ENCODE results near the gene TBR1.

The TBR1 gene

DNA sequence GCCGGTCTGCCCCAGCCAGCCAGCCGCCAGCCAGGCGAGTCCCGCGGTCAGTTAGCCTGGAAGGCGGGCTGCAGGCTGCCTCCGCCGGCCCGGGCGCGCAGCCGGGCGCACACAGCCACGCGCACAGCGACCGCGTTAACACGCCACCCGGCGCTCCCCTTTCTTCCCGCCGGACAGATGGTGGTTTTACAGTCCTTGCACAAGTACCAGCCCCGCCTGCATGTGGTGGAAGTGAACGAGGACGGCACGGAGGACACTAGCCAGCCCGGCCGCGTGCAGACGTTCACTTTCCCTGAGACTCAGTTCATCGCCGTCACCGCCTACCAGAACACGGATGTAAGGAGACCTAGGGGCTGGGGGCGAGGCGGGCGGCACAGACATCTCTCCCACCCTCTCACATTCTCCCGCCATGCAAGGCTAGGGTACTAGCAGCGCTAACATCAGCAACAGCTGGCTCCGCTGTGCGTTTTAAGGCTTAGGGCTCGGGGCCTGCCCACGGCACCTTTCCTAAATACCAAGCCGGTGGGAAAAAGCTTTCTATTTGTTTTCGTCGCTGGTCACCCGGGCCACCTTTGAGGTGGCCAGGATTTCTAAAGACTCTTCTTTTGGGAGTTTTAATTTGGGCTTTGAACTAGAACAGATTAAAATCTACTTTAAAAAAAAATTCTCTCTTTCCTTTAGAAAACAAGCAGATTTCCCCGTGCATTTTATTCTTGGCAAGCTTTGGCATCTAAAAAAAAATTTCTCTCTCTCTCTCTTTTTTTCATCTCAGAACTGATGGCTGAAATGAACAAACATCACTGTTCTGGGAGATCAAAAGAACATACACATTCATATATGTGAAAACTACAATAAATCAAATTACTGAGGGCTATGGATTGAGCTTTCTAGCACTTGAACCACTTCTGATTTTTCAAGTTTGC, 2.9 kb downstream of the TBR1 start:
- H3K27ac ChIP-seq (ENCODE audit: extremely low read depth, low read depth, low read length): no peak overlapping the region
- H3K4me1 ChIP-seq (ENCODE audit: control insufficient read depth, insufficient read depth, low read length): no peaks in the 10 kb centered on the region
- ChIA-PET POLR2A (no interaction called here), CTCF (no interaction called here)
- H3K9me3 ChIP-seq (ENCODE audit: control insufficient read depth, insufficient read depth, low read depth, low read length): no peaks in the 10 kb centered on the region
- TF ChIP-seq ZNF548 (tag by site-specific recombination; IDR thresholded peaks at IDR 0.05): no peak
- TF ChIP-seq ZNF37A (tag by site-specific recombination; IDR thresholded peaks at IDR 0.05): no peak
- TF ChIP-seq ZNF302 (tag by site-specific recombination; IDR thresholded peaks at IDR 0.05; ENCODE audit: low read depth): no peak
- TF ChIP-seq ZNF16 (tag by site-specific recombination; IDR thresholded peaks at IDR 0.05; ENCODE audit: low read depth): no peak
- TF ChIP-seq ZNF311 (tag by site-specific recombination; IDR thresholded peaks at IDR 0.05; ENCODE audit: borderline replicate concordance): no peak
- TF ChIP-seq HOXA7 (CRISPR knock-in tag; IDR thresholded peaks at IDR 0.05; ENCODE audit: borderline replicate concordance): no peak
- TF ChIP-seq ZFP69B (tag by site-specific recombination; IDR thresholded peaks at IDR 0.05): no peak
- no peak for TF ChIP-seq ZNF785 (tag by site-specific recombination; IDR thresholded peaks at IDR 0.05)
- no peak for TF ChIP-seq ZNF404 (tag by site-specific recombination; IDR thresholded peaks at IDR 0.05)
- TF ChIP-seq SALL2 (tag by site-specific recombination; IDR thresholded peaks at IDR 0.05; ENCODE audit: borderline replicate concordance): no peak
- no peak for TF ChIP-seq KLF1 (tag by site-specific recombination; IDR thresholded peaks at IDR 0.05)
- no peak for TF ChIP-seq ZNF2 (tag by site-specific recombination; IDR thresholded peaks at IDR 0.05)
- TF ChIP-seq ZNF658 (tag by site-specific recombination; IDR thresholded peaks at IDR 0.05): no peak
- no peak for TF ChIP-seq ZNF792 (tag by site-specific recombination; IDR thresholded peaks at IDR 0.05)
- no peak for TF ChIP-seq KLF16 (tag by site-specific recombination; IDR thresholded peaks at IDR 0.05)
- TF ChIP-seq ZNF221 (tag by site-specific recombination; IDR thresholded peaks at IDR 0.05; ENCODE audit: borderline replicate concordance): no peak
- no peak for TF ChIP-seq SCRT1 (tag by site-specific recombination; IDR thresholded peaks at IDR 0.05; ENCODE audit: borderline replicate concordance)
- no peak for TF ChIP-seq SP3 (tag by site-specific recombination; IDR thresholded peaks at IDR 0.05)
- H3K4me3 ChIP-seq (ENCODE audit: low read depth, low read length): no peak overlapping the region
- H3K36me3 ChIP-seq (ENCODE audit: control insufficient read depth in 2 of 2, insufficient read depth in 1 of 2, low read length in 2 of 2): no peaks in the 10 kb centered on the region

DNA sequence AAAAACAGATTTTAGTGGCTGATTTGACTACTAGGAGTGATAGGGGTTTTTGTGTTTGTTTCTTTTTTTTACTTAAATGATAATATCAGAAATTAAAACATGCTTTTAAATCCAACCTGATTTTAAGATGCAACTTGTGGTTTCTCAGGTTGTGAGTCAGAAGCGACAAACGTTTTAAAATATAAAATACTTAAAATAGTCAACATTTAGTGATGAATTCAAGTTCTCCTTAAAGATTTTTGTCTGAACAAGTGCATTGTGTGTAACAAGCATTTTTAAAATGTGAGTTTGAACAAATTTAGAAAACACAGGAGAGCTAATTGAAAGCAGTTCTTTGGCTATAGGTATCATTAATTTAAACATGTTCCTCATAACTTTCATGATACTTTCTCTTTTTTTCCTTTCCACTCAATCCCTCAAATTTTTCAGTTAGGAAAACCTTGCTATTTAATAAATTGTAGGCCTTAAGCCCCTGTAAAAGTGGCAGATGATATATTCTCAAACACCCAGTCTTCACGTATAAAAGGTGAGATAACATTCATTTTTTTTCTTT, 3.6 kb downstream of the TBR1 start:
- no peak overlapping the region for H3K27ac ChIP-seq (ENCODE audit: extremely low read depth, low read depth, low read length)
- CTCF ChIA-PET: interaction anchor here (0.7 to 1.1 kb wide), 2 partner anchors 37 to 714 kb away, joined by 3 to 4 read pairs; no protein-coding TSS in a partner anchor
- H3K4me1 ChIP-seq (ENCODE audit: control insufficient read depth, insufficient read depth, low read length): no peaks in the 10 kb centered on the region
- POLR2A ChIA-PET: interaction anchor here (0.6 kb wide), 1 partner anchor 118 kb away, joined by 6 read pairs; no protein-coding TSS in a partner anchor
- H3K36me3 ChIP-seq (ENCODE audit: control insufficient read depth in 2 of 2, insufficient read depth in 1 of 2, low read length in 2 of 2): no peaks in the 10 kb centered on the region
- no peaks in the 10 kb centered on the region for H3K9me3 ChIP-seq (ENCODE audit: control insufficient read depth, insufficient read depth, low read depth, low read length)
- no peak for TF ChIP-seq ZXDB (tag by site-specific recombination; IDR thresholded peaks at IDR 0.05)
- H3K4me3 ChIP-seq (ENCODE audit: low read depth, low read length): no peak overlapping the region

DNA sequence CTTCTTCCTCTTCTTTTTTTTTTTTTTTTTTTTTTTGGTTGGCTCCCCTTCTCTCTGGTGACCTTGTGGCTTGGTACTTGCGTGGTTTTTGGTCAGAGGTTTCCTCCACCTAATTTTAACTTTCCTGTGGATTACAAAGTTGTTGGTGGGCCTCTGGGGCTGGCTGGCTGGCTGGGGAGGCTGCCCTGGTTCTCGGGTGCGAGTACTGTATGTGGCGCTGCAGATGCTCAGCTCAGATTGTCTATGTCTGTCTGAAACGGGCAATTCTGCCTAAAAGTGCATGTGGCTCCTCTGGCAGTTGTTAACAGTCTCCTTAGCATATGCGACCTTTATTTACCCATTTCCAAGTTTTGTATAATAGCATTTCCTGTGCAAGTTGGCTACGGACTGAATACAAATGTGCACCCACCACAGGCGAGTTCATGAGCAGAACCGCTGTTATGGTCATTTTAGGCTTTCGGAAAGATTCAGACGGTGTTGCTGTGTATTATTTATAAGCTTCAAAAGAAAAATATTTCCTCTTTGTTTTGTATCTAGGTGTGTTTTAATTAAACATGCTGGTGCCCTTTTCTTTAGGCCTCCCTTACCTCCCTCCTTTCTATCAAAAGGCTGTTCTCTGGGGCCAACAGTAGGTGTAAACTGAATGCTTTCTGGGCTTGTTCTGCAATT, 4.4 kb downstream of the TBR1 start:
- no peaks in the 10 kb centered on the region for H3K36me3 ChIP-seq (ENCODE audit: control insufficient read depth in 2 of 2, insufficient read depth in 1 of 2, low read length in 2 of 2)
- H3K4me3 ChIP-seq (ENCODE audit: low read depth, low read length): no peak overlapping the region
- ChIA-PET POLR2A (interaction anchor here (0.6 kb wide), 1 partner anchor 119 kb away, joined by 6 read pairs; no protein-coding TSS in a partner anchor), CTCF (interaction anchor here (0.6 to 1.1 kb wide), 3 partner anchors 38 to 714 kb away, joined by 3 to 4 read pairs (median 3); no protein-coding TSS in a partner anchor)
- no peak for TF ChIP-seq ZNF658 (tag by site-specific recombination; IDR thresholded peaks at IDR 0.05)
- no peak for TF ChIP-seq ZFP3 (tag by site-specific recombination; IDR thresholded peaks at IDR 0.05; ENCODE audit: low read depth)
- no peak for TF ChIP-seq ZNF350 (tag by site-specific recombination; IDR thresholded peaks at IDR 0.05)
- TF ChIP-seq GLI2 (tag by site-specific recombination; IDR thresholded peaks at IDR 0.05; ENCODE audit: borderline replicate concordance, low read depth): no peak
- TF ChIP-seq GLIS2 (tag by site-specific recombination; IDR thresholded peaks at IDR 0.05): no peak
- no peak for TF ChIP-seq ZNF621 (tag by site-specific recombination; IDR thresholded peaks at IDR 0.05)
- no peak for TF ChIP-seq EGR2 (tag by site-specific recombination; IDR thresholded peaks at IDR 0.05; ENCODE audit: low read depth)
- no peak for TF ChIP-seq ZNF548 (tag by site-specific recombination; IDR thresholded peaks at IDR 0.05)
- no peak for TF ChIP-seq SP7 (tag by site-specific recombination; IDR thresholded peaks at IDR 0.05)
- no peak for TF ChIP-seq SALL2 (tag by site-specific recombination; IDR thresholded peaks at IDR 0.05; ENCODE audit: borderline replicate concordance)
- no peak for TF ChIP-seq ZBTB48 (tag by site-specific recombination; IDR thresholded peaks at IDR 0.05)
- TF ChIP-seq, protein P1, sequence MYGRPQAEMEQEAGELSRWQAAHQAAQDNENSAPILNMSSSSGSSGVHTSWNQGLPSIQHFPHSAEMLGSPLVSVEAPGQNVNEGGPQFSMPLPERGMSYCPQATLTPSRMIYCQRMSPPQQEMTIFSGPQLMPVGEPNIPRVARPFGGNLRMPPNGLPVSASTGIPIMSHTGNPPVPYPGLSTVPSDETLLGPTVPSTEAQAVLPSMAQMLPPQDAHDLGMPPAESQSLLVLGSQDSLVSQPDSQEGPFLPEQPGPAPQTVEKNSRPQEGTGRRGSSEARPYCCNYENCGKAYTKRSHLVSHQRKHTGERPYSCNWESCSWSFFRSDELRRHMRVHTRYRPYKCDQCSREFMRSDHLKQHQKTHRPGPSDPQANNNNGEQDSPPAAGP (tag by site-specific recombination; IDR thresholded peaks at IDR 0.05): no peak
- TF ChIP-seq ZNF133 (tag by site-specific recombination; IDR thresholded peaks at IDR 0.05): no peak
- no peaks in the 10 kb centered on the region for H3K9me3 ChIP-seq (ENCODE audit: control insufficient read depth, insufficient read depth, low read depth, low read length)
- no peak overlapping the region for H3K27ac ChIP-seq (ENCODE audit: extremely low read depth, low read depth, low read length)
- no peaks in the 10 kb centered on the region for H3K4me1 ChIP-seq (ENCODE audit: control insufficient read depth, insufficient read depth, low read length)

Data from HEK293 (cell line).